ENCODE measurements around the gene SHC3.

GRCh38 chr9:89109666-89110065, 69.0 kb downstream of the SHC3 start:
- TF ChIP-seq CTCF (IDR thresholded peaks at IDR 0.05) (no peak), POLR2A (IDR thresholded peaks at IDR 0.05) (no peak)
